HG02884 (cell line): Measurements from ENCODE around the gene ARHGAP6.

Experiments used
- ATAC-seq: cut with Tn5 transposase; IDR thresholded peaks from one replicate; pipeline ENCODE4 v1.9.1; 2021; ENCODE audit warnings: mild to moderate bottlenecking, moderate library complexity; ENCODE audit not compliant: unreplicated experiment

The ARHGAP6 gene

DNA sequence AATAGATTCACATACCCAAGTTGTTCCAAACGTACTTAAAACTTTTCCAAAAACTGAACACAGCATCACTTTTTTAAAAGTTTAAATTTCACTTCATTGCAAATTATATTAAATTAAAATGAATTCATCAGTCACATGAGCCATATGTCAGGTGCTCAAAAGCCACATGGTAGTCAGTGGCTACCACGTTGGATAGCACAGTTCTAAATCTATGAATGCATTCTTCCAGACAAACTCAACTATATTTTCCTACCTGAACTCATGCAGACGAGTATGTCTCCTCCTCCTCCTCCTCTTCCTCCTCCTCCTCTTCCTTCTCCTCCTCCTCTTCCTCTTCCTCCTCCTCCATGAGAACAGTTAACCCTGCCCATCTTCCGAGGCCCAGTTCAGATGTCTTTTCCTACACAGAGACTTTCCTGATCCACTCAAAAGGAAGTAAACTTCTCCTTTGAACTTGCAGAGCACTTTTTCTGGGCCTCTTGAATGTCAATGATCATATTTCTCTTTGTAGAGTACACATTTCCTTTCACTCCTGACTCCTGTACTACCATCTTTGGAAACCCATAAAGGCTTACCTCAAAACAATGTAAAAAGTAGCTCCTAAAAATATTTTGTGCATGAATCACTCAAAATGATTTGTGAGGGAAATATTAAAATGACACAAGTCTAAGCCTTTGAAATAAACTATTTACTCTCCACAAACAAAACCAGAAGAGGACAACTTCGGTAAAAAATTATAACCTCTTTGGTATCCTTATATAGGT lies 199.9 kb downstream of the ARHGAP6 start:
- no peak for ATAC-seq

GRCh38 chrX:11464836-11465463 lies 200.8 kb downstream of the ARHGAP6 start:
- no peak for ATAC-seq

- ATAC-seq, result no peak
Measured at GRCh38 chrX:11464380-11464779, 201.3 kb downstream of the ARHGAP6 start.

DNA sequence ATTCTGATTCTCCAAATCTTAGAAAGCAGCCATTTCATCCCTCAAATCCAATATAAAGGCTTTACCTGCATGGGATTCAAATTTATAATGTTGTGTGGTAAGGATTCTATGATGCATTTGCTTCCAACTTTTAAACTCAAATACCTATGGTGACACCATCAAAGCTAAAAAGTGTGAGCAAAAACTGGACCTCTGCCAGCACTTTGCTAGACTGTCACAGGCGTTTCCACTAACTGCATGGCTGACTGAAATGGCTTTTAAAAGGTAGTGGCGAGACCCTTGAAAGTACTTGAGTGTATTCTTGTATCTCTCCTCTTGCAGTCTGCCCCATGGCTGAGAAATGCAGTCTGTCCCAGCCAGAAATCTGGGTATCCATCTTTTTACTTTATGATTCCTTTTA lies 203.1 kb downstream of the ARHGAP6 start:
- no peak for ATAC-seq

- ATAC-seq, result no peak
Measured at GRCh38 chrX:11462136-11462535, 203.6 kb downstream of the ARHGAP6 start.

DNA sequence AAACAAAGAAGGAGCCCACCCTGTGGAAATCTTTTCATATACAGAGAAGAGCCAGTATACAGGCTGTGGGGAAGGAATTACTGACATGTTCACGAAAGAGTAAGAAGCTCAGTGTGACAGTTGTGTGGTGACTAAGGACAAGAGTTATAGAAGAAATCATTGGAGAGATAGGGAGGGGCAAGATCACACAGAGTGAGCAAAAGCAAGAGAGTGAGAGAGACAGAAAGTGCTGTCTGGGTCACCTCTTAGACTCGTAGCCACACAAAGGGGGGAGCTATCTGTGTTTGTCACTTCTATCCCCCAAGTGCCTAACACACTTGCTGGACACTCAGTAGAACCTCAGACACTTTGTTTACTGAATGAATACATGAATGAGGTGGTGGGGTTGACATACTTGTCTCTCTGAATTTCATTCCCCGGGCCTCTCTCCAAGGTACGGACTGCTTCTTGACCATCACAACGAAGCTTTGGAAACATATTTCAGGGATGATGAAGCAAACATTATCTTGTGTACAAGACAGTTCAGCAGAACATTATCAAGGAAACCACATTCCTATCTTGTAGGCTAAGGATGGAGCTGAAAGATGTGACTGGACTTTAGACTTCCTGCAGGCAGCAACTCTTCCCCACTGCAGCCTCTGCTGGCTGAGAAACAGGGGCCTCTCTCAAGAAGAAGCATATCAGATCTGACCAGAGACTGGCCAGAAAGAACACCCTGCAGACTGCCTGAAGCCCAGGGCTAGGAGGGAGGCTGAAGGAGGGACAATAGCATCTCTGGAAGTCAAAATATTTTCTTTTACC lies 204.3 kb downstream of the ARHGAP6 start:
- ATAC-seq, result no peak

DNA sequence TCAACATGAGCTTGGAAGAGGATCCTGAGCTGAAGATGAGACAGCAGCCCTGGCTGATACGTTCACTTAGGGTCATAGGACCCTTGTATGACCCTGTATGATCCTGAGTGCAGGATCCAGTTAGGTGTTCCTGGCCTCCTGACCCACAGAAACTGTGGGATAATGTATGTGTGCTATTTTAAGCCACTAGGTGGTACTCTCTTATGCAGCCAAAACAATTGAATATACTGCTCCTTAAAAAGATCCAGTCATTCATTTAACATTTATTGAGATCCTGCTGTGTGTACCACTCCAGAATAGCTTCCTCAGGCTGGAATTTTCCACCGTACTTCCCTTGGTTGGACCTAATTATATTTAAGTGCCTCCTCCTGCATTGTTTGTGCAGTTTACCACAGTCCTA lies 205.4 kb downstream of the ARHGAP6 start:
- no peak for ATAC-seq

DNA sequence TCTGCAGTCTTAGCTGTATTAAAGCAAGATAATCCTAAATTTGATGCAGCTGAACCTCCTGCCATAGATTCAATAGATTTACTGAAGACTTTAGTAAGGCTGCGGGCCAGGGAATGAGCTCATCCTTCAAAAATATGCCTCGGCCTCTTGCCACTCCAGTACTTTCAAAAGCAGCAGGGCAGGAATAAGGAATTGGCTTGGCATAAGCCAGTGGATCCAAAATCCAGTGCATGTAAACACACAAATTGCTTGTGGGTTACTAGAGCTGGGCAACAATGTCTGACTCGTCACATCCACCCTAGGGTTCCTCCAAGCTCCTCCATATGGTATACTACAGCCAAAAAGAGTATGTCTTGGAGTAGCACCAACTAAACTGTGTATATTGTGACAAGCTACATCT lies 207.6 kb downstream of the ARHGAP6 start:
- ATAC-seq, result no peak

GRCh38 chrX:11451151-11451550 lies 214.6 kb downstream of the ARHGAP6 start:
- ATAC-seq, result no peak

DNA sequence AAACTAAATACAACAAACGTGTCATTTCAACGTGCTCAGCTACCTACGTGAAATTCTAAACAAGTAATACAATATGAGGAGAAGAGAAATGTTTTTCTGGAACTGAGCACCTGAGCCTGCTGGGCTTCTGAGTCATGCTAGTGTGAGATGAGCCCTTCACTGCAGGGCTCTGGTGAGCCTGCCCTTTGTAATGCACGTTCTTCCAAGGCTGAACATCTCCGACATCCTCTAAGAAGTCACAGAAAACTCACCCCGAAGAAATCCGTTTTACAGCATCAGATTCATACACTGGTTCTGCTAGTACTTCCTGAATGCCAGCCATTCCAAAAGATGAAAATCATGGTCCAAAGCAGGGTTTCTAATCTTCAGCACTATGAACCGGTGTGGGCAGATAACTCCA lies 215.4 kb downstream of the ARHGAP6 start:
- no peak for ATAC-seq

DNA sequence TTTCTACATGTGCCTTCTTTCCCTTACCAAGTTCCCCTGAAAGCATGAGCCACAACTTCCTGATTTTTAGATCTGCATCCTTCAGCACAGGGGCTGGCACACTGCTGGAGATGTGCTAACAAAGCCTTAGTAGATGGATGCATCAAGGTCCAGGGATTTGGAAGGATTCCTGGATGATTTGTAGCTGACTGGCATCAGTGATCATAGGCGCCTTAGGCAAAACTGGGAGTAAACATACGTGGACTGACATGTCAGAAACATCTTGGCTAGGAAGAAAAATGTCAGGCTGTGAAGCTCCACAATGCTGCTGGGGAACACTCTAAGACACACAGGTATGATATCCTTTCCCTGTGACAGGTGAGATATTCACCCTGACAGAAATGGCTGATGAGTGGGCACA lies 216.1 kb downstream of the ARHGAP6 start:
- no peak for ATAC-seq

GRCh38 chrX:11447418-11447817 lies 218.3 kb downstream of the ARHGAP6 start:
- no peak for ATAC-seq

- no peak for ATAC-seq
Measured at GRCh38 chrX:11446949-11447348, 218.8 kb downstream of the ARHGAP6 start.

- ATAC-seq, result no peak
Measured at GRCh38 chrX:11446336-11446735, 219.4 kb downstream of the ARHGAP6 start.

DNA sequence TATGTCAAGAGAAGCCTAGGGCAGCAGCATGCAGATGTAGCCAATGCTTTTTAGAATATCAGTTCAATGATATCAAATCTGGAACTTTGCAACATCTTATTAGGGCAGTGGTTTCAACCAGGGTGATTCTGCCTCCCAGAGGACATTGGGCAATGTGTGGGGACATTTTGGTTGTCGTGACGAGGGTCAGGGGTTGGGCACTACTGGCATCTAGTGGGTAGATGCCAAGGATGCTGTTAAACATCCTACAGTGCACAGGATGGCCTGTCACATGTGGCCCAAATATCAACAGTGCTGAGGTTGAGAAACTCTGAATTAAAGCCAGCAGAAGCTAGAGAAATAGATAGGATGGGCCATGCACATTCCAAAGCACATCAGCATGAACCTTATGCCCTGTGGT lies 220.2 kb downstream of the ARHGAP6 start:
- no peak for ATAC-seq

DNA sequence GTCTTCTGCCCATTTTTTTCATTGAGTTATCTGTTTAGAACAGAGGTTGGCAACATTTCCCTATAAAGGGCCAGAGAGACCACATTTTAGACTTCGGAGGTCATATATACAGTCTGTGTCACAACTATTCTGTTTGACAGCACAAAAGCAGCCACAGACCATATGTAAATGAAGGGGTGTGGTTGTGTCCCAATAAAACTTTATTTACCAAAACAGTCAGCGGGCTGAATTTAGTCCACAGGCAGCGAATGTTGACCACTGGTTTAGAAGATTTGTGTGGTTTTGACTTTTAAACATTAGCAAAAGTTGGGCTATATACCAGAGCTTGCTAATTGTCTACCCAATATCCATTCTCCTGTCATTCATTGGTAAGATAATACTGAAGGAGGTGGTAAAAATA lies 221.7 kb downstream of the ARHGAP6 start:
- no peak for ATAC-seq

DNA sequence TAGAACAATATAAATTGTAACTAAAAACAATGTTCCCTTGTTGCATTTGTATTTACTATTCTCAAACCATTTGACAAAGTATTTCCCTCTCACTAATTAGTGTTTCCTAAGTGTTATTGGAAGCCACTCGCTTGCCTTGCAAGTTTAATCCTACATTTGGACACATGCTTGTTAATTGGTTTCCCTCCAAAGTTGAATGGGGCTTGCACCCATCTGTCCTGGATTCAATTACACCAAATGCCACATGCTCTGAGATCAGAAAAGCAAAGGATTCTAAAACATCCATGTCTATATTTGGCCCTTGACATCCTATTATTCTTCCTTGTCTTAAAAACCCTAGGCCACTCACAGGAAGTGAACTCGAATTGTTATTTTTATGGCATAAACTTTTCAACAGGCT lies 225.9 kb downstream of the ARHGAP6 start:
- ATAC-seq, result no peak

- ATAC-seq, result no peak
Measured at GRCh38 chrX:11438767-11439166, 227.0 kb downstream of the ARHGAP6 start.

- ATAC-seq, result no peak
Measured at GRCh38 chrX:11438380-11438723, 227.4 kb downstream of the ARHGAP6 start.

DNA sequence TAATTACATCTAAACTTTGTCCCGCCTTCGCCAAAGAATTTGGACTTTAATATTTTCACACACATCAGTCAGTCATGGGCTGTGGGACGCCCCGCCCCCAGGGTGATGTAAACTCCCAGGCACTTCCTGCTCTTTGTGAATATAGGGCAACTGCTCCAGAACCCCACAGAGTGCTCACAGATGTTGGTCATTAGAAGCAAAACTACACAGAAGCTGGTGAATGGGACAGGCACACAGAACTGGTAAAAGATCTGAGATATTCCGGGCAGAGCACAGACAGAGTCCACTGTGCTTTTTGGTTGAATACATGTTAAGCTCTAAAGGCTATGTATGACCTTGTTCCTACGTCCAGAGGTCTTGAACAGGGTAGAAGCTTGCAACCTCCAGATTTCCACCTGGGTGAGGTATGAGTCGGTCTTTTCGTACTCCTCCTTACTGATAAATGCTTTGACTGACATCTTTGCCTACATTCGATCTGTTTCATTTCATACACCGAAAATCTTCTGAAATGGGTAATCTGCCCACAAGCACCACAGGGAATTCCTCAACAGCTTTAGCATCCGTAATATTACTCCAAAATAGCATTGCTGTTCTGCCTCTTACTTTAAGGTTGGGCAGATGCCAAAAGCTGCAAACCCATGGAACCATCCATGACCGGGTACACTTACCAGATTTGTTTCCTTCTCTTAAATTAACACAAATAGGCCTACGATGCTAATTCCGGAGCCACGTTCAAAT lies 227.9 kb downstream of the ARHGAP6 start:
- no peak for ATAC-seq

DNA sequence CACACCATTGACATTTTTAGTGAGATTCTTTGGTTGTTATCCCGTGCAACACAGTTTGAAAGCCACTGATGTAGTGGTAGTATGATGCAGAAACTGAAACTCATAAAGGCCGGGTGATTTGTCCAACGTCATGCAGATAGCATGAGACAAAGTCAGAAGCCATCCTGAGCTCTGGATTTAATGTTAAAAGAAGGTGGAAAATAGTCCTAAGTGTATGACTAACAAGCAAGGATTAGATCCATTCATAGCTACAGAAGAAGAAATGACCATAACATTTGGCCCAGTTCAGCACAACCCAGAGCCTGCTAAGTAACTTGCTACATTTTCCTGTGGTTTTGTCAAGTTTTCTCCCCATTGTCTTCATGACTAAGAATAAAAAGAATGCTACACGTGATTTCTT lies 230.2 kb downstream of the ARHGAP6 start:
- no peak for ATAC-seq
